HG02610 (cell line): ENCODE results near the gene RGS3.

ENCODE experiments used
- ATAC-seq: cut with Tn5 transposase; IDR thresholded peaks from one replicate; pipeline ENCODE4 v1.9.1; 2021; ENCODE audit warnings: mild to moderate bottlenecking, moderate library complexity; ENCODE audit not compliant: unreplicated experiment

Gene RGS3

GRCh38 chr9:113568571-113569321 lies 105.2 kb downstream of the RGS3 start:
- no peak for ATAC-seq

- ATAC-seq: no peak
Observed at GRCh38 chr9:113569472-113570060, 106.0 kb downstream of the RGS3 start.

GRCh38 chr9:113570106-113570505 lies 106.6 kb downstream of the RGS3 start:
- no peak for ATAC-seq

DNA sequence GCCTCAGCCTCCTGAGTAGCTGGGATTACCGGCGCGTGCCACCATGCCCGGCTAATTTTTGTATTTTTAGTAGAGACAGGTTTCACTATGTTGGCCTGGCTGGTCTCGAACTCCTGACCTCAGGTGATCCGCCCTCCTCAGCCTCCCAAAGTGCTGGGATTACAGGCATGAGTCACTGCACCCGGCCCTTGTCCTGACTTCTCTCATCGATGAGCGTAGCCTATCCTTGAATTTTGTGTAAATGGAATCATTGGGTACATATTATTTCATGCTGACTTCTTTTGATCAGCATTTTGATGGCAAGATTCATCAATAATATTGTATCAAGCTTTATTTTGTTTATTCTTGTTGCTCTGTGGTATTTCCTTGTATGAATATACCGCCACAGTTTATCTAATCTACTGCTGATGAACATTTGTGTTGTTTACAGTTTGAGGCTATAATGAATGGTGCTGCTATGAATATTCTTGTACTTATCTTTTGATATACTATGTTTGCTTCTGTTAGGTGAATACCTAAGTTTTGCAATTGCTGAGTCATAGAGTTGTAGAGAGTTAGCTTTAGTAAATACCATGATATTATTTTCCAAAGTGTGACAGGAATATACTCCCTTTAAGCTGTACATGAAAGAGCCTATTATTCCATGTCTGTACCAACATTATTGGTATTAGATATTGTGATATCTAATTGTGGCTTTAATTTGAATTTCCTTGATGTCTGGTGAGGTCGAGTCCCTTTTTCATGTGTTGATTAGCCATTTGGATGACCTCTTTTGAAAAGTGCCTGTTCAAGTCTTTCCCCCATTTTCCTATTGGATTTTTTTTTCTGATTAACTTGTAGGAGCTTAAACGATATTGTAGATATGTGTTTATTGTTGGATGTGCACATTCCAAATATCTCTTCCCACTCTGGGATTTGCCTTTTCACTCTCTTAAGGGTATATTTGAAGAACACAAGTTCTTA lies 107.5 kb downstream of the RGS3 start:
- no peak for ATAC-seq

- no peak for ATAC-seq
Observed at GRCh38 chr9:113572076-113572861, 108.7 kb downstream of the RGS3 start.

DNA sequence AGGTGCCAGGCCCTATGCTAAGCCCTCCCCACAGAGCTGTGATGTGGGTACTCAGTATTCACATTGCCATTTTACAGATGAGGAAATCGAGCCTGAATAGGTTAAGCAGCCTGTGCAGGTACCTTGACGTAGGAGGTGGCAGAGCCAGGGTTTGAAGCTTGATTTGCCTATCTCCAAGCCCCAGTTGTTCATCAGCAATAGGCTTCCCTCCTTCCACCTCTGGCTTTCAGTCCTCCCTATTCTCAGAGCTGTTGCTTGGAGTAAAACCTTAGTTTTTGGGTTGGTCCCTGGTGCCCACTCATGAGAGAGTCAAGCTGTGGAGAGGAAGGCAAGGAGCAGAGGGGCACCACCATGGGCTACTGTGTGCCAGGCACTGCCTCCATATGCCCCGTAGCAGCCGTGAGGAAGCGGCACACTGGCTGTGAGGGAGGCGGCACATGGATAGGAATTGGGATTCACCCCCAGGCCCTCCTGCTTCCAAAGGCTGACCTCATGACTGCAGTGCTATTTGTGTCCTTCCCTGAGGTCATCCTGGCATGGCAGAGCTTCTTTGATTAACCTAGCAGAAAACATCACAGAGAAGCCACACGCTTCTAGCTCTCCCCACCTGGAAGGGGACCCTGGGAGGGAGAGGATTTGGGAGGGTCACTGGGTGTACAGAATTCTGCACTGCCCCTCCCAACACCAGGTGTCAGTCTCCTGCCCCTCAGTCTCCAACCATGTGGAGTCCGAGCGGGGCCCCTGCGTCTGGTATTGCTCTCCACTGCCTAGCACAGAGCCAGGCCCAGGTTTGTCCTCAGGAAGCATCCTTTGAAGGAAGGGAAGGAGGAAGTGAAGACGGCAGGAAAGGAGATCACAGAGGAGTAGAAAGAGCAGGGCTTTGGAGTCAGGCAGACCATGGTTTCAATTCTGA lies 109.8 kb downstream of the RGS3 start:
- no peak for ATAC-seq

DNA sequence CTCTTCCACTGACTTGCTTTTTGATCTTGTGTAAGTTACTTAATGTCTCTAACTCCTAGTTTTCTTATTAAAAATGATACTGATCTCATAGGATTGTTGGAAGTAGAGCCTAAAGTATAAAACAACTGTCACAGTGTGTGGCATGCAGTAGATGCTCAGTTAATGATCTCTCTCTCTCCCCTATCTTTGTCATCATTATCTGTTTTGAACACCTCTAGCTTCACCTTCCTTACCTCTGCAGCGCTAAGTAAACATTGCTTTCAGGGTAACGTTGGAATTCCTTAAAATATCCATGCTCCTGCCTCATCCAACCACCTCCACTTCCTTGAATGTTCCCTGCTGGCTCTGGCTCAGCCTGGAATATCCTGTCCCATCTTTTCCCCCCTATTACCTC lies 110.4 kb downstream of the RGS3 start:
- no peak for ATAC-seq

- ATAC-seq: no peak
Observed at GRCh38 chr9:113574441-113575262, 111.1 kb downstream of the RGS3 start.

- no peak for ATAC-seq
Observed at GRCh38 chr9:113577525-113578261, 114.2 kb downstream of the RGS3 start.

- ATAC-seq: no peak
Observed at GRCh38 chr9:113578279-113578865, 114.8 kb downstream of the RGS3 start.

GRCh38 chr9:113578882-113579282 lies 115.4 kb downstream of the RGS3 start:
- ATAC-seq: peak; percentile 59

DNA sequence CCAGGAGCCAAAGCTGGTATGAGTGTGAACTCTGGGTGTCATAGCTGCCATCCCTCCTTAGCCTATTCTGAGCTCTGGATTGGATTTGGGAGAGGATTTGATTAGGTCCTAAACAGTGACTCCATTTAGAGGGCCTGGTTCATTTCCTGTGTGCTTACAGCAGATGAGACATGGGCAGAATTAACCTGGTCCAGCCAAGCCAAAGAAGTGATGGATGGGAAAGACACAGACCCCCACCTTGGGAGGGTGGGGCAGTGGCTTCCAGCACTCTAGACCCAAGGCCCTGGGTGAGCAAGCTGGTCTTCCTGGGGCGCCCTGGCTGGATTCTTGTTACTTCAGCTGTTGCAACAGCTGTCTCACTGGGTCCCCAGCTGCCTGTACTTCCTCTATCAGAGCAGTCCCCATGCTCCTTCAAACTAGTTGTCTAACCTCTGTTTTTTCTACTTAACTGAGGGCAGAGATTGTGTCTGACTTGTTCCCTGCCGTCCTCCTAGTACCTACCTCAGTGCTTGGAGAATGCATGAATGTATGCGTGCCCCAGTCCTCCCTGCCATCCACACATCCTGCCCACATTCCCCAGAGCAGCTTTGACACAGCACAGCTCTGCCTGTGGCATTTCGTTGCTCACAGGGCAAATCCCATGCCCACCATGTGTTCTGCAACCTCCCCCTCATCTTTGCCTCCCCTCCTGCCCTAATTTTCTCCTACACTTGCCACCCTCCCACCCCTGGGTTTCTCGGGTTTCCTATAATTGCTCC lies 115.9 kb downstream of the RGS3 start:
- ATAC-seq: no peak

- ATAC-seq: no peak
Observed at GRCh38 chr9:113580041-113580953, 116.8 kb downstream of the RGS3 start.

DNA sequence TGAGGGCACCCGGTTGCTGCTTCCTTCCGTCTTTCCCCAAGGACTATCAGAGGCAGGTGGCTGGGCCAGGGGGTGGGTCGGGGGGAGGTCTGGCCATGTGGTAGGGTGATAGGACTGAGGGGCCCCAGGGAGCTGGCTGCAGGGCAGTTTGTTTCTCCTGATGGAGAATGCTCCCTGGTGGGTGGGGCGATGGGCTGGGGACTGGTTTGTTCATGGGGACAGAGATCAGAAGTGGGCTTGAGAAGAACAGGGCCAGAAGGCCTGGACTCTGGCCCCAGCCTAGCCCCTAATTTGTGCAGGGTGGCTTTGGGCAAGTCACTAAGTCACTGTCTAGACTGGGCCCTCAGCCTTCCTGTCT lies 117.4 kb downstream of the RGS3 start:
- ATAC-seq: no peak

- peak; percentile 82 for ATAC-seq
Observed at GRCh38 chr9:113581865-113582697, 118.6 kb downstream of the RGS3 start.
